ENCODE data around the gene GSTK1. TPM values are rescaled to one million over a fixed set of nuclear protein-coding genes. Genes with fewer than 3 reads are reported as not detected.

The GSTK1 gene
- total RNA-seq, 4 donors from 2014 or later: 202 to 580 (median 484) TPM

- H3K36me3 ChIP-seq: no peaks in the 10 kb centered on the region
- H3K9me3 ChIP-seq: no peaks in the 10 kb centered on the region
- H3K27ac ChIP-seq: peak overlapping the region in 2 of 4 donors; percentile 19 to 30
- H3K4me1 ChIP-seq: no peaks in the 10 kb centered on the region
- no peak overlapping the region for H3K4me3 ChIP-seq
- H3K27me3 ChIP-seq: no peaks in the 10 kb centered on the region
- TF ChIP-seq POLR2A (IDR thresholded peaks at IDR 0.05) (no peak), CTCF (IDR thresholded peaks at IDR 0.05) (peak in 1 of 6 experiments; percentile 5)
- no peak for DNase-seq
Measured at GRCh38 chr7:143318661-143319060, 55.4 kb downstream of the GSTK1 start.

Small RNA genes lying within 50 kb of the gene (small RNA-seq; reads per million reads assigned to genes)
- gene AC073342.3: 0 reads per million in 2 donors
- gene RN7SL481P: 0 reads per million in 2 donors
- 0 reads per million in 2 donors for gene RN7SL535P

Other genes starting within 250 kb of the GSTK1 start
- not detected for gene OR9A2, start 236.3 kb upstream of the GSTK1 start, total RNA-seq
- not detected for gene OR6V1, start 211.1 kb upstream of the GSTK1 start, total RNA-seq
- not detected for gene PIP, start 131.4 kb upstream of the GSTK1 start, total RNA-seq
- gene TAS2R39, start 80.0 kb upstream of the GSTK1 start, total RNA-seq: not detected
- not detected for gene TAS2R40, start 41.4 kb upstream of the GSTK1 start, total RNA-seq
- 100 to 1,000 TPM in 3 of 4 donors, 10 to 100 TPM in 1; 54.5 to 162 (median 130) TPM for gene TMEM139, start 21.5 kb downstream of the GSTK1 start, total RNA-seq
- gene CASP2, start 24.9 kb downstream of the GSTK1 start, total RNA-seq: 10 to 100 TPM; 34.8 to 43.7 (median 38.3) TPM
- gene CLCN1, start 52.7 kb downstream of the GSTK1 start, total RNA-seq: 1 to 10 TPM in 3 of 4 donors, not detected in 1; 1.1 to 6.5 (median 2.5) TPM
- under 1 TPM in 3 of 4 donors, not detected in 1; 0.66 to 0.83 (median 0.80) TPM for gene FAM131B, start 99.3 kb downstream of the GSTK1 start, total RNA-seq
- 10 to 100 TPM; 47.0 to 88.0 (median 55.9) TPM for gene ZYX, start 117.9 kb downstream of the GSTK1 start, total RNA-seq
- gene EPHA1, start 145.4 kb downstream of the GSTK1 start, total RNA-seq: 10 to 100 TPM; 52.5 to 81.3 (median 63.9) TPM
- 1 to 10 TPM in 1 of 4 donors, not detected in 3; 1.3 TPM for gene TAS2R60, start 180.0 kb downstream of the GSTK1 start, total RNA-seq
- gene TAS2R41, start 214.4 kb downstream of the GSTK1 start, total RNA-seq: not detected